Measurements from ENCODE around the gene RCAN3. TPM values are rescaled to one million over a fixed set of nuclear protein-coding genes. Genes with fewer than 3 reads are reported as not detected.

The RCAN3 gene
- total and polyA plus RNA-seq, 2 of the 13 experiments (the other 11 are each of a cell fraction or from before 2014, with no cell fraction given): 12.2 to 13.3 TPM

GRCh38 chr1:24540906-24541710 is 38.5 kb downstream of the RCAN3 start (continued):
- TF ChIP-seq ZNF691 (CRISPR knock-in tag; IDR thresholded peaks at IDR 0.05; ENCODE audit: borderline replicate concordance, low read depth): peak; percentile 38; the same call in 1 of the 2 replicates
- peak; percentile 63 for TF ChIP-seq TARDBP (CRISPR knock-in tag; IDR thresholded peaks at IDR 0.05)
- TF ChIP-seq, protein P1, sequence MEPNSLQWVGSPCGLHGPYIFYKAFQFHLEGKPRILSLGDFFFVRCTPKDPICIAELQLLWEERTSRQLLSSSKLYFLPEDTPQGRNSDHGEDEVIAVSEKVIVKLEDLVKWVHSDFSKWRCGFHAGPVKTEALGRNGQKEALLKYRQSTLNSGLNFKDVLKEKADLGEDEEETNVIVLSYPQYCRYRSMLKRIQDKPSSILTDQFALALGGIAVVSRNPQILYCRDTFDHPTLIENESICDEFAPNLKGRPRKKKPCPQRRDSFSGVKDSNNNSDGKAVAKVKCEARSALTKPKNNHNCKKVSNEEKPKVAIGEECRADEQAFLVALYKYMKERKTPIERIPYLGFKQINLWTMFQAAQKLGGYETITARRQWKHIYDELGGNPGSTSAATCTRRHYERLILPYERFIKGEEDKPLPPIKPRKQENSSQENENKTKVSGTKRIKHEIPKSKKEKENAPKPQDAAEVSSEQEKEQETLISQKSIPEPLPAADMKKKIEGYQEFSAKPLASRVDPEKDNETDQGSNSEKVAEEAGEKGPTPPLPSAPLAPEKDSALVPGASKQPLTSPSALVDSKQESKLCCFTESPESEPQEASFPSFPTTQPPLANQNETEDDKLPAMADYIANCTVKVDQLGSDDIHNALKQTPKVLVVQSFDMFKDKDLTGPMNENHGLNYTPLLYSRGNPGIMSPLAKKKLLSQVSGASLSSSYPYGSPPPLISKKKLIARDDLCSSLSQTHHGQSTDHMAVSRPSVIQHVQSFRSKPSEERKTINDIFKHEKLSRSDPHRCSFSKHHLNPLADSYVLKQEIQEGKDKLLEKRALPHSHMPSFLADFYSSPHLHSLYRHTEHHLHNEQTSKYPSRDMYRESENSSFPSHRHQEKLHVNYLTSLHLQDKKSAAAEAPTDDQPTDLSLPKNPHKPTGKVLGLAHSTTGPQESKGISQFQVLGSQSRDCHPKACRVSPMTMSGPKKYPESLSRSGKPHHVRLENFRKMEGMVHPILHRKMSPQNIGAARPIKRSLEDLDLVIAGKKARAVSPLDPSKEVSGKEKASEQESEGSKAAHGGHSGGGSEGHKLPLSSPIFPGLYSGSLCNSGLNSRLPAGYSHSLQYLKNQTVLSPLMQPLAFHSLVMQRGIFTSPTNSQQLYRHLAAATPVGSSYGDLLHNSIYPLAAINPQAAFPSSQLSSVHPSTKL (CRISPR knock-in tag; IDR thresholded peaks at IDR 0.05): peak; percentile 97
- TF ChIP-seq ZBTB37 (CRISPR knock-in tag; IDR thresholded peaks at IDR 0.05): 0 out of 2 replicates have a peak, but pooled peaks have one; percentile 46
- TF ChIP-seq SAP130 (CRISPR knock-in tag; IDR thresholded peaks at IDR 0.05; ENCODE audit: low read depth): peak; percentile 50
- TF ChIP-seq TEAD3 (CRISPR knock-in tag; optimal IDR thresholded peaks at IDR 0.05; ENCODE audit: borderline replicate concordance): peak; percentile 62
- TF ChIP-seq DDIT3 (CRISPR knock-in tag; IDR thresholded peaks at IDR 0.05): no peak
- TF ChIP-seq NR2F1 (CRISPR knock-in tag; IDR thresholded peaks at IDR 0.05): peak; percentile 29 to 53; a peak in 3 of 4 replicates
- TF ChIP-seq TP53 (CRISPR knock-in tag; conservative IDR thresholded peaks at IDR 0.05): no peak
- peak; percentile 72 for TF ChIP-seq NR2F2 (IDR thresholded peaks at IDR 0.05; ENCODE audit: borderline replicate concordance, low read depth)
- TF ChIP-seq SP5 (CRISPR knock-in tag; IDR thresholded peaks at IDR 0.05; ENCODE audit: borderline replicate concordance, low read depth): 0 out of 2 replicates have a peak, but pooled peaks have one; percentile 11
- TF ChIP-seq JUNB (CRISPR knock-in tag; IDR thresholded peaks at IDR 0.05; ENCODE audit: borderline replicate concordance): peak; percentile 94
- no peak for TF ChIP-seq RBAK (CRISPR knock-in tag; IDR thresholded peaks at IDR 0.05)
- TF ChIP-seq NR2F6 (IDR thresholded peaks at IDR 0.05): peak; percentile 77
- peak; percentile 76 for TF ChIP-seq NR2F6 (CRISPR knock-in tag; IDR thresholded peaks at IDR 0.05)
- 0 out of 2 replicates have a peak, but pooled peaks have one; percentile 14 for TF ChIP-seq ZNF510 (CRISPR knock-in tag; IDR thresholded peaks at IDR 0.05; ENCODE audit: low read depth)
- TF ChIP-seq ZKSCAN8 (CRISPR knock-in tag; IDR thresholded peaks at IDR 0.05; ENCODE audit: borderline replicate concordance): no peak; the same call in 1 of the 2 replicates
- peak; percentile 89 for TF ChIP-seq NCOR1 (IDR thresholded peaks at IDR 0.05; ENCODE audit: borderline replicate concordance, low read length)
- 0 out of 2 replicates have a peak, but pooled peaks have one; percentile 57 for TF ChIP-seq ZNF34 (CRISPR knock-in tag; IDR thresholded peaks at IDR 0.05; ENCODE audit: borderline replicate concordance)
- TF ChIP-seq MED13 (CRISPR knock-in tag; IDR thresholded peaks at IDR 0.05): 0 out of 2 replicates have a peak, but pooled peaks have one; percentile 28
- no peak for TF ChIP-seq HDAC6 (IDR thresholded peaks at IDR 0.05; ENCODE audit: low read depth, low read length)
- peak; percentile 33; the same call in 1 of the 2 replicates for TF ChIP-seq ETV5 (CRISPR knock-in tag; IDR thresholded peaks at IDR 0.05; ENCODE audit: borderline replicate concordance)

Measured in HepG2 (cell line).